HL-60 (cell line): ENCODE measurements around the gene CPB2.

ENCODE experiments used
- DNase-seq, 2 experiments: peaks; one replicate each; pipeline ENCODE4 v3.0.0-alpha.2; 2010 to 2020; ENCODE audit warnings: low read depth in 1 of 2, low spot score in 1 of 2
- H3K27ac ChIP-seq: fragments of 250-450 bp; sonication (Bioruptor Pico); replicated peaks from 2 replicates; pipeline ENCODE4 v1.5.1; 2020; ENCODE audit warnings: mild to moderate bottlenecking, moderate library complexity
- H3K27me3 ChIP-seq: fragments of 250-450 bp; sonication (Bioruptor Pico); 2 replicates; pipeline ENCODE4 v1.5.1; 2021; ENCODE audit warnings: mild to moderate bottlenecking, moderate library complexity; ENCODE audit not compliant: insufficient read depth, poor library complexity, severe bottlenecking
- H3K4me3 ChIP-seq: replicated peaks from 2 replicates; pipeline ENCODE4 v1.5.1; 2011; ENCODE audit warnings: mild to moderate bottlenecking, control low read depth, low read length; ENCODE audit not compliant: insufficient read depth
- CTCF ChIP-seq: IDR thresholded peaks from one replicate; pipeline ENCODE4 v1.5.1; 2011; ENCODE audit warnings: low read length, control low read depth, inconsistent platforms; ENCODE audit not compliant: insufficient read depth
- GABPA ChIP-seq: IDR thresholded peaks from 2 replicates; pipeline ENCODE4 v1.6.1; 2012; ENCODE audit warnings: low read depth
- POLR2AphosphoS5 ChIP-seq: IDR thresholded peaks from 2 replicates; pipeline ENCODE4 v1.6.1; 2012; ENCODE audit warnings: low read depth
- REST ChIP-seq: IDR thresholded peaks from 2 replicates; pipeline ENCODE4 v1.6.1; 2012; ENCODE audit warnings: low read depth; ENCODE audit not compliant: insufficient replicate concordance
- SPI1 ChIP-seq: IDR thresholded peaks from 2 replicates; pipeline ENCODE4 v1.6.1; 2012; ENCODE audit warnings: low read depth, mild to moderate bottlenecking, borderline replicate concordance

The CPB2 gene

GRCh38 chr13:46040763-46041162, 64.1 kb downstream of the CPB2 start:
- DNase-seq, result no peak
- TF ChIP-seq SPI1 (no peak), REST (no peak), POLR2AphosphoS5 (no peak), GABPA (no peak), CTCF (no peak)
- Histone ChIP-seq H3K4me3 (no peak overlapping the region), H3K27ac (no peak overlapping the region), H3K27me3 (no peaks in the 10 kb centered on the region)

DNA sequence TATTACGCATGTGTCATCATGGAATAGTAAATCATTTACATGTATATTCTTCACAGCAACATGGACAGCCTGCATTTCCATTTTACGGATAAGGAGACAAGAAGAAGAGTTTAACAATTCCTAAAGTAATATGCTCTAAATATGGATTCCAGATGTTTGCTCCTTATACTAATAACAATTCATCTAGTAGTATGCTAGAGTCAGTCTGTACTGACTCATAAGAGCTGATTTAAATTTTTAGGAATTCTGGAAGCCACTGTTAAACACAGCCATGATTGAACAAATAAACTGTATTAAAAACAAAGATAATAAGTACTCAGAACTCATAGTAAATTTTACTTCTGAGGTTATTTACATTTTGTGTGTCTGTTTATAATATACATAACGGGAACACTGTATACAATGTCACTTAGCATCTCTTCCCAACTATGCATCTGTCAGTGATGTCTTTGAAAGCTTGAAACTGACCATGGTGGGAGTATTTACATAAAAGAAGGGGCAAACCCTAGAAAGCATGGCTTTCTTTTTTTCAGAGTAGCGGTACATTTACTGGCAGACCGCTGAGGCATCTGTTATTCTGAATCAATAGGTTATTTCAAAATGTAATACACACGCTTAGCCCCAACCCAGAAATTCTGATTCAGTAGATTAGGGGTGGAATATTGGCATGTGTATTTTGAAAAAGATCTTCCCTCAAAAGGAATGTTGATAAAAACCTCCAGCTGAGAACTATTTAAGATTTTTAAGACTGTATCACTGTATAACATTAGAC, 65.2 kb downstream of the CPB2 start:
- H3K27me3 ChIP-seq, result no peaks in the 10 kb centered on the region
- H3K4me3 ChIP-seq, result no peak overlapping the region
- DNase-seq, result no peak
- no peak overlapping the region for H3K27ac ChIP-seq
- TF ChIP-seq SPI1, result no peak
- TF ChIP-seq REST, result no peak
- no peak for TF ChIP-seq GABPA
- no peak for TF ChIP-seq POLR2AphosphoS5
- TF ChIP-seq CTCF, result no peak

DNA sequence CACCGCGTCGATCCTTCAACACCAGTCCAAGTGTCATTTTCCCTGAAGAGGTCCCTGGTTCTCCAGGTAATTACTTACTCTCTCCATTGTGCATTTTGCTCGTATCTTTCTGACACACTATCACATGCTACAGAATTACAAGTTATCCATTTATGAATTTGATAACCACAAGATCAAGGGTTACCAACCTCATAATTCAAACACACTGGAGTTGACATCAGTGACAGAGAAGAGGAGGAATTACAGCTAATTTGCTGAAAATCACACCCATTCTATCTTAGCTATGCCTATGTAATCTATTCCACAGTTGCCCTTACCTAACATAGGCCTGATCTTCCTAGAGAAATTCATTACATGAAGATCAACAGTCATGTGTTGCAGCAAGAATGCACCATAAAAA, 66.5 kb downstream of the CPB2 start:
- no peak for DNase-seq
- TF ChIP-seq CTCF, result no peak
- TF ChIP-seq GABPA, result no peak
- TF ChIP-seq REST, result no peak
- TF ChIP-seq POLR2AphosphoS5, result no peak
- TF ChIP-seq SPI1, result no peak
- Histone ChIP-seq H3K27me3 (no peaks in the 10 kb centered on the region), H3K4me3 (no peak overlapping the region), H3K27ac (no peak overlapping the region)
